Measurements from ENCODE around the gene KCNMA1.

Gene KCNMA1

DNA sequence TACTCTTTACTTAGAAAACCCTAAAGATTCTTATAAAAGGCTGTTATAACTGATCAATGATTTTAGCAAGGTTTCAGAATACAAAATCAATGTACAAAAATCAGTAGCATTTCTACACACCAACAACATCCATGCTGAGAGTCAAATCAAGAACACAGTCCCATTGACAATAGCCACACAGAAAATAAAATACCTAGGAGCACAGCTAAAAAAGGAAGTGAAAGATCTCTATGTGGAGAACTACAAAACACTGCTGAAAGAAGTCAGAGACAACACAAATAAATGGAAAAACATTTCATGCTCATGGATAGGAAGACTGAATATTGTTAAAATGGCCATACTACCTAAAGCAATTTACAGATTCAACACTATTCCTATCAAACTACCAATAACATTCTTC lies 427.0 kb downstream of the KCNMA1 start:
- in situ Hi-C loops (cut with HindIII; ENCODE audit: low sequenced_read_pairs), result no loop called here

GRCh38 chr10:77208684-77209256 lies 428.8 kb downstream of the KCNMA1 start:
- in situ Hi-C loops (cut with HindIII; ENCODE audit: low sequenced_read_pairs), result no loop called here

- in situ Hi-C loops (cut with HindIII; ENCODE audit: low sequenced_read_pairs), result no loop called here
Measured at GRCh38 chr10:77207828-77208185, 429.8 kb downstream of the KCNMA1 start.

DNA sequence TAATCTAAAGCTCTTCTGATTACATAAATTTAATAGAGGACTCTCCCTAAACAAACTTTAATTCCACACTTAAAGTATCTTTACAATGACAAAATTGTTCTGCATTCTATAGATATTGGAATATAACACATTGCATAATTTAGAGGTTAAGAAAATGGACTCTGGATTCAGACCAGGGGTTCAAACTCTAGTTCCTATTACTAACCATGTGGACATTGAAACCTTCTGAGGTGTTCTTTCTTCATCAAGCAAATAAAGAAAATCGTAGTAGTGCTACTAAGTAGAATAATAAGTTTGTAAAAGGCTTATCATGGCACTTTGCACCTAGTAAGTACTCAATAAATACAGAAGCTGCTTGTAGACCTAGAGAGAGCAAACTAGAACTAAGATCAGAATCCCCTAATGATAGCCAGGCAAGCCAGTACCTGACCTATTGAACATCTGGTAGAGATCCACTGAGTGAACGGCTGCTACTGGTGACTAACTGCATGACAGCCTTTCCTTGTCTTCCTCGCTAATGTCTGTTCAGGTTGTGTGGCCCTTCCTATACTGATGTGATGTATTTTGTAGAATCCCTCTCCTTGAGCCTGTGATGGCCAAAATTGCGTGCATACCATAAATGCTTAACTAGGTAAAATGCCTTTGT lies 430.3 kb downstream of the KCNMA1 start:
- in situ Hi-C loops (cut with HindIII; ENCODE audit: low sequenced_read_pairs), result no loop called here

GRCh38 chr10:77205135-77205534 lies 432.5 kb downstream of the KCNMA1 start:
- in situ Hi-C loops (cut with HindIII; ENCODE audit: low sequenced_read_pairs), result no loop called here

- in situ Hi-C loops (cut with HindIII; ENCODE audit: low sequenced_read_pairs), result loop anchor here (5.0 kb wide), 1 partner anchor 58 kb away; no protein-coding TSS in a partner anchor
Measured at GRCh38 chr10:77204171-77204570, 433.4 kb downstream of the KCNMA1 start.

DNA sequence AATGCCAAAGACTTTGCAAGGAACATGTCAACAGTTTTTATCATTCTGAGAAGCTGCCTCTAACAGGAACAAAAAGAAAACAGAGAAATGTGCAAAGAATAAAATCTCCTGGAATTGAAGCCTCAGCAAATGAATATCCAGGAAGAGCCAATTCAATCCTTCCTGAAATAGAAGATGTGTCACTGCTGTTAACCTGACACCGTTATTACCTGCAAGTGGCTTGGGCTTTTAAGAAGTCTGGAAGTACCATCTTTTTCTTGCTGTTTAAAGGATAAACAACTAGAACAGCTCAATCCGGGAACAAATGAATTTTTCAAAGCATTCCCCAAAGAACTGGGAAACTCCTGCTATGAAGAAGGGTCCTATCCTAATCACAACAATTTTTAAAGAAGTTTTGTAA lies 434.8 kb downstream of the KCNMA1 start:
- in situ Hi-C loops (cut with HindIII; ENCODE audit: low sequenced_read_pairs), result loop anchor here (5.0 kb wide), 1 partner anchor 59 kb away; no protein-coding TSS in a partner anchor

- in situ Hi-C loops (cut with HindIII; ENCODE audit: low sequenced_read_pairs), result loop anchor here (5.0 kb wide), 1 partner anchor 61 kb away; no protein-coding TSS in a partner anchor
Measured at GRCh38 chr10:77201135-77202106, 436.2 kb downstream of the KCNMA1 start.

- in situ Hi-C loops (cut with HindIII; ENCODE audit: low sequenced_read_pairs), result no loop called here
Measured at GRCh38 chr10:77197544-77197943, 440.1 kb downstream of the KCNMA1 start.

DNA sequence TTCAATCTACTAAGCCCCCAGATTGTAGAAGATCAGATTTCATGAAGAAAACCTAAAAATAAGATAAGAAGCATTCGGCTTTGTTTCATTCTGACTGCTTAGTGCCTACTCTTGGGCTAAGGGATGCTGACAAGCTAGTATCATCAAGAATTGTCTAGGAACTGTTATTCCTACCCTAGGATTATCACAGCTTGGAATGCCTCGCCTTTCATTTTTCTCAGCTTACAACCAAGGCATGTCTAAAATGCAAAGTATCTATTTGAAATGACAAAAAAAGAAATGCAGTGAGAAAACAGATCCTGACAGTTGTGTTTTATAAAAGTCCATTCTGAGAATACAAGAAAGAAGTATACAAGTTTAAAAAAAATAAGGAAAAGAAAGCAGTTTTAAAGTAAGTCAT lies 441.0 kb downstream of the KCNMA1 start:
- in situ Hi-C loops (cut with HindIII; ENCODE audit: low sequenced_read_pairs), result no loop called here

GRCh38 chr10:77195101-77195500 lies 442.5 kb downstream of the KCNMA1 start:
- in situ Hi-C loops (cut with HindIII; ENCODE audit: low sequenced_read_pairs), result no loop called here

- in situ Hi-C loops (cut with HindIII; ENCODE audit: low sequenced_read_pairs), result no loop called here
Measured at GRCh38 chr10:77193001-77193400, 444.6 kb downstream of the KCNMA1 start.

DNA sequence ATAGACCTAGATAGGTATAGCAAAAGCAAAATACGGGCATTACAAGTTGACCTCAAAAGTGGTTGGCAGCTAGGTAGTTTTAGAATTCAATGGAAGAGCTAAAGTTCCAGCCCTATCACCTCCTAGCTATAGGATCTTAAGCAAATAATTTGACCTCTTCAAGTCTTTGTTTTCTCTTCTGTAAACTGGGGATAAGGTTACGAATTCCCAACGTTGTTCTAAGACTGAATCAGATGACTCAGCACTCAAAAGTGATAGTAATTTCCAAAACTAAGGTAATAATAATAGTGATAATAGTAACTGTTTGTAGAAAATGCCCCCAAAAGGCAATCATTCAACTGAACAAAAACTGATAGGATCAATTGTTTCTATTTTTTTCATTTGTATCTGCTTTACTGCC lies 445.2 kb downstream of the KCNMA1 start:
- in situ Hi-C loops (cut with HindIII; ENCODE audit: low sequenced_read_pairs), result no loop called here

DNA sequence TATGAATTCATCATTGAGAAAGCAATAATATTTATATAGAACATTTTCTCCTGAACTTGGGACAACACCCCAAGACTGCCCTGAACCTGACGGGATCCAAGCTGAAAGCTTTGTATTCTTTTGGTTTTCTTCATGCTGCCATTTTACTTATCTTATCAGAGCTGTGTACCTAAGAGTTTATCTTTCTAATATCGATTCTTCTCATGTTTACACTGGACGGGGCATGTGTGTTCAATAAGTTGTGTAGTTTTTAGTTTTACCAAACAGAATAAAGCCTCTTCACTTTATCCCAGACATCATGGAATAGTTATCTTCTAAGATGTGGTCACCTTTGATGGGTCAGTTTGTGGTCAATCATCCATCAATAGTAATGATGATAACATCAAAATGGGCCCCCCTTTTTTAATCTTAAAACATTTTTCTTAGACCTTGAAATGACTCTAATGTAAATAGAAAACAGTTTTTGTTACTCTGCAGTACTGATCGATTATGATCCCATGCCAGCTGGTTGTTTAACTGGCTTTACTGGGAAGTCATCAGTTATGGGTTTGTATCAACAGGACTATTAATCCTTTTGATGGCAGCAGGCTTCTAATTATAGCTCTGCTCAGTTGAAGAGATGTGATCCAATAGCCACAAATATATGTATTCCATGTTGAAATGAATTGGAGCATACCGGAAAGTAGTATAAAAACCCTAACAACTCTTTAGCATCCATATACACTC lies 446.1 kb downstream of the KCNMA1 start:
- in situ Hi-C loops (cut with HindIII; ENCODE audit: low sequenced_read_pairs), result no loop called here

DNA sequence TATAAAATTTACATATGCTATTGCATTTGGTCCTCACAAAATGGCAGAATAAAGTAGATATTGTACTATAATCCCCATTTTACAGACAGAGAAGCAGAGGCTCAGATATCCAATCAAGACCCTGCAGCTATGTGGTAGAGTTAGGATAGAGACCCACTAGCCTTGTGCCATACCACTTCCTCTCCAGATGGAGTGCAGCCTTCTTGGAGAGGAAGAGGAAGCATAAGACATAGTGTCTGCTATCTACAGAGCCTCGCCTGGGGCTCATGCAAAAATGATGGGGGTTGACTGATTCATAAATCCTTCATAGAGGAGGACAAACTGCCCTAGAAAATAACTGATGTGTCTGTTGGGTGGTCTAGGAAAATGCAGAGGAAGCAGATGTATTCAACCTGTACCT lies 447.3 kb downstream of the KCNMA1 start:
- in situ Hi-C loops (cut with HindIII; ENCODE audit: low sequenced_read_pairs), result no loop called here

DNA sequence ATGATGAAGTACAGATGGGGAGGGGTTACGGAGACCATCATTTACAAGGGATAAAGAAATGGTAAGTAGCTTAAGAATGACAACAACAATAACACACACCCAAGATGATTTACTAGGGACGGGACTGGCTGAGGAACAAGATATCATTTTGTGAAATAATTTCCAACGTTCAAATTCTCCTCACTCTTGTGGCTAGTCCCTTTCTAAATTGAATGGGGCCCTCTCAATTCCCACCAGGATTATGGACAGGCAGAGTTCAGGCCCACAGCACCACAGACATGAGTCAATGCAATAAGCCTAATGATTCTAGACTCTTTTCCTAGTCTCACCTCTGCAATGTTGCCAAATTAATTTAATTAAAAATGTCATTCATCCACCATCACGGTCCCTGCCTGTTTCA lies 448.1 kb downstream of the KCNMA1 start:
- in situ Hi-C loops (cut with HindIII; ENCODE audit: low sequenced_read_pairs), result no loop called here

DNA sequence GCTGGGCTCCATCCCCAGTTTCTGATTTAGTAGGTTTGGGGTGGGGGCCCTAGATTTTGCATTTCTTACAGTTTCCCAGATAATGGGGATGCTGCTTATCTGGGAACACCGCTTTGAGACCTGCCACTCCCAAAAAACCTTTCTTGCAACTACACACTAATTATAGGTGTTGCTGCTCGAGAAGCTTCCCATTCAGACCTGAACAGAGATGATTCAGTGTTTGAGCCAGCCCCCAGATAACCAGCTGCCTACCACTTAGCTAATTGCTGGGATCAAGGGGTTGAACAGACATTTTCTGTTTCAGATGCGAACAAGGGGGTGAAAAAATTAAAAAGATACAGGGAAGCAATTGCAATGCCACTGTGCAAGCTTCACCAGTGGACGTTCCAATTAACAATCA lies 448.5 kb downstream of the KCNMA1 start:
- in situ Hi-C loops (cut with HindIII; ENCODE audit: low sequenced_read_pairs), result no loop called here

GRCh38 chr10:77188521-77188920 lies 449.1 kb downstream of the KCNMA1 start:
- in situ Hi-C loops (cut with HindIII; ENCODE audit: low sequenced_read_pairs), result no loop called here

DNA sequence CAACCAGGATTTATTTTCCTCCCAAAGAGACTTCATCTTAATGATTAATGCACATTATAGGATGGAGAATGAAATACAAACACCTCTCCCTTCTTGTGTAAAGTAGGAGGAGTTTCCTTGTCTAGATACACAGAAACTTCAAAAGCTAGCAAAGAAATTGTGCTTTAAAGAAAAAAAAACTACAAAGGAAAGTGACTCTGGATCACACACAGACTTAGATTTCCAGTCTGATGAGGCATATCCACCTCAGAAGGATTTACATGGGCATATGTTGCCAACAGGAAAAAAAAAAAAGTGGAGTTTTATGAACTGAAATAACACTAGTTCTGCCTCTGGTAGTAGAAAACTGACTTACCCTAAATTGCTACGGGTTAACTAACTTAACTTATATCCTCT lies 449.6 kb downstream of the KCNMA1 start:
- in situ Hi-C loops (cut with HindIII; ENCODE audit: low sequenced_read_pairs), result no loop called here

DNA sequence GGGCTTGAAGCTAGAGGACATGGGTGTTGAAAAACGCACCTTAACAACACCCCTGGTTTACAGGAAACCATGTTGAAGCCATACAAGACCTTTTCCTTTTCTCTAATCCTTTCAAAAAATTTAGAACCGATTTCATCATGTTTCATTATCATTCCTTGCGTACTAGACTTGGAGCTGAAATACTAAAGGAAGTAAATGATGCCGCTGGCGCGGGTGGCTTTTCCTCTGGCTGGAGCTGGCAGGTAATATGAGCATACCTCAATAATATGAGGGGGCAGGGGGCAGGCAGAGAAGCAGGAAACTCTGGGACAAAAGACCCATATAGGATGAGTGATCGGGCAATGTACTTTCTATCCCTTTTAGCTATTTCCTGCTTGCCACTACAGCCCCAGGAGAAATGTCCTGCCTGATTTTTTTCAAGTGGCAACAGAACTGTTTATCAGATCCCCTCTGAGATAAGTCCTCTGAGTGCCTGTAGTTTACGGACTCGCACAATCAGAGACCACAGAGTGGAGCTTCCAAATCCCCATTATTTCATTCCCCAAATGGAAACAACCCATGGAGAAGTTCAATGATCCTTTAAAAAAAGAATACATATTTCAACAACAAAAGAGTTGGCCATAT lies 450.1 kb downstream of the KCNMA1 start:
- in situ Hi-C loops (cut with HindIII; ENCODE audit: low sequenced_read_pairs), result no loop called here

DNA sequence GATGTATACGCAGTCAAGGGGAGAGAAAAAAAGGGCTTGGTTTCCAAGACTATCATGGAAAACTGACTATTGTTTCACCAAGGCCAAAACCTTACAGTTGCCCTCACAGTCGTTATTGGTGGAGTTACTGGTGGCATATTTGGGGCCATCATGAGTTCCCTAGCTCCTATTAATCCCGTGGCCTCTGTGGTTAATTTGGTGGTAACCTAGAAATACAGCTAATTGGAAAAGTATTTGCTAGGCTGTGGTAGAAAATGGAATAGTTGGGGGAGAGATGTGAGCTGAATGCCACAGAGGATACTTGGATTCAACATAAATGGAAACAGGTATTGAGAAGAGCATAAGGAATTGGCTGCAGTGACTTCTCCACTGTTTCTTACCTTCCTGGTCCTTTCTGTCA lies 450.7 kb downstream of the KCNMA1 start:
- in situ Hi-C loops (cut with HindIII; ENCODE audit: low sequenced_read_pairs), result no loop called here
